Stimulated activated CD4-positive, alpha-beta T cell treated with anti-CD3 and anti-CD28 coated beads, Interleukin-15, amount 100 ng/mL, for 48 hours (primary cell): Measurements from ENCODE around the gene KDELR3.

Experiments
- DNase-seq, 2 donors: peaks; one replicate each; pipeline ENCODE4 v3.0.0-alpha.2; 2020; ENCODE audit warnings: low read depth in 2 of 2

Gene KDELR3

GRCh38 chr22:38519453-38520250 is 51.8 kb downstream of the KDELR3 start:
- no peak for DNase-seq

- no peak for DNase-seq
Measured at GRCh38 chr22:38523029-38523428, 55.1 kb downstream of the KDELR3 start.

GRCh38 chr22:38523479-38523878 is 55.6 kb downstream of the KDELR3 start:
- no peak for DNase-seq

GRCh38 chr22:38524429-38524828 is 56.5 kb downstream of the KDELR3 start:
- no peak for DNase-seq

GRCh38 chr22:38531251-38531938 is 63.5 kb downstream of the KDELR3 start:
- DNase-seq = no peak
